Body of pancreas (tissue), 4 donors: ENCODE results near the gene PTPRN2. TPM values are rescaled to one million over a fixed set of nuclear protein-coding genes. Genes with fewer than 3 reads are reported as not detected.

Experiments used
- ATAC-seq: fragments of 150-250 bp; one replicate; pipeline ENCODE4 v1.9.1; 2016
- DNase-seq, 4 donors: peaks; one replicate each; pipeline ENCODE4 v3.0.0-alpha.2; 2019
- H3K27ac ChIP-seq, 4 donors: fragments of 200-600 bp; sonication (generic); 1 replicate in 3 of 4; 2 replicates in 1 of 4; pipeline versions ENCODE4 v1.5.1 to v1.6.1; 2016 to 2019; ENCODE audit warnings: mild to moderate bottlenecking in 1 of 4, mixed read lengths in 1 of 4, moderate library complexity in 1 of 4
- H3K27me3 ChIP-seq, 2 donors: fragments of 200-600 bp; sonication (generic); one replicate each; pipeline ENCODE4 v1.6.0; 2016; ENCODE audit warnings: mild to moderate bottlenecking in 1 of 2
- H3K36me3 ChIP-seq, 2 donors: fragments of 200-600 bp; sonication (generic); replicated peaks in 1 of 2; 2 replicates each; pipeline ENCODE4 v1.5.1; 2016; ENCODE audit warnings: low read depth in 2 of 2; ENCODE audit not compliant: insufficient read depth in 1 of 2
- H3K4me1 ChIP-seq: fragments of 200-600 bp; sonication (generic); one replicate; pipeline ENCODE4 v1.6.0; 2016
- H3K4me3 ChIP-seq, 2 donors: fragments of 200-600 bp; sonication (generic); 1 replicate in 1 of 2; 2 replicates in 1 of 2; pipeline ENCODE4 v1.5.1; 2016 to 2019
- H3K9me3 ChIP-seq, 3 donors: fragments of 200-600 bp; sonication (generic); 1 replicate in 2 of 3; 2 replicates in 1 of 3; pipeline ENCODE4 v1.5.1; 2016
- CTCF ChIP-seq, 7 experiments: fragments of 450-650 bp in 4 of 7; fragments of 200-600 bp in 3 of 7; sonication (generic) in 3 of 7; IDR thresholded peaks; one replicate each; pipeline ENCODE4 v1.5.1; 2016 to 2019; ENCODE audit warnings: antibody characterized with exemption in 7 of 7
- POLR2A ChIP-seq, 3 donors: fragments of 450-650 bp; IDR thresholded peaks; one replicate each; pipeline ENCODE4 v1.6.1; 2016; ENCODE audit warnings: antibody characterized with exemption in 3 of 3, mild to moderate bottlenecking in 2 of 3
- WGBS, 2 donors: methylation state at CpG; one replicate each; pipeline ENCODE4 v1.1.5; 2017; 5-methylcytosine and 5-hydroxymethylcytosine counted together
- intact Hi-C: fragments of 100-400 bp; cut with DNase I; formaldehyde crosslinking; loops from one replicate; pipeline ENCODE4 v1.15.1; 2023
- total RNA-seq, 2 donors: library from RNA; depleted of rRNA; stranded (reverse); fragments of >200 nt; gene quantifications; one replicate each; pipeline ENCODE4 v1.1.0, GENCODE V29; 2016

The PTPRN2 gene
- total RNA-seq, 2 donors from 2014 or later = 31.6 to 76.1 TPM

DNA sequence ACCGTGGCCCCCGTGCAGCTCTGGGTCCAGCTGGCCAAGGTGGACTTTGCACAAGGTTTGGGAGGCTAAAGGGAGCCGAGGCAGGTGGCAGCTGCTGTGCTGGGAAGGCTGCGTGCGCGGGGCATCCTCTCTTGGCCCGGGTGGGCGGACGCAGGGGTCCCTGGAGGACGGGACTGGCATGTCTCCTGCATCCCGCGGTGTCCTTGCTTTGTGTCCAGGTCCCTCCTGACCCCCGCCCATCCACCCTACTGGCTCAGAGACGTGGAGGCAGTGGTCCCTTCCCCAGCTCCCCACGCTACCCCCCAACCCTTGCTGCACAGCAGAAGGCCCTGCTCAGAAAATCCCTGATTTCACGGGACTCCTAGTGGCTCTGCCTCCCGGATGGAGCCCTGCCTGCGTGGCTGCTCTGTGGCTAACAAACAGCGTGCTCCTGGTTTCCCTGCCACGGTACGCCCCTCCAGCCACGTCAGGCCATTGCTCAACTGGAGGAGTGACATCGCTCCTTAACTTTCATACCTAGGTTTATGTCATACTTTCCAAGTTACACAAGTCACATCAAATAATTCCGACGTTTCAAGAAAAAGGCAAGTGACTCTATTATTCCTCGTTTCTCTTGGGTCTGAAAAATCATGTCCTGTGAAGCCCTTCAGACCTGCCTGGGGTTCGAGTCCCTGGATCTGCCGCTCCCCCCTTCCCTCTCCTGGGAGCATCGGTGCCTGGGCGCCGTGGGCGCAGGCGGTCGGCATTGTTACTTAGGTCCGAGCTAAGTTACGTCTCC is 829.0 kb downstream of the PTPRN2 start:
- WGBS, 2 donors = 90 to 91% methylated on average over 20 to 32 of the region's 36 CpGs
- Histone ChIP-seq H3K9me3 (no peaks in the 10 kb centered on the region), H3K4me1 (no peaks in the 10 kb centered on the region), H3K27ac (no peak overlapping the region), H3K36me3 (no peaks in the 10 kb centered on the region), H3K27me3 (no peaks in the 10 kb centered on the region), H3K4me3 (no peak overlapping the region)
- no peak for ATAC-seq
- no peak for TF ChIP-seq CTCF (IDR thresholded peaks at IDR 0.05)
- TF ChIP-seq POLR2A (IDR thresholded peaks at IDR 0.05) = no peak
- intact Hi-C loops = no loop called here
- DNase-seq = no peak

DNA sequence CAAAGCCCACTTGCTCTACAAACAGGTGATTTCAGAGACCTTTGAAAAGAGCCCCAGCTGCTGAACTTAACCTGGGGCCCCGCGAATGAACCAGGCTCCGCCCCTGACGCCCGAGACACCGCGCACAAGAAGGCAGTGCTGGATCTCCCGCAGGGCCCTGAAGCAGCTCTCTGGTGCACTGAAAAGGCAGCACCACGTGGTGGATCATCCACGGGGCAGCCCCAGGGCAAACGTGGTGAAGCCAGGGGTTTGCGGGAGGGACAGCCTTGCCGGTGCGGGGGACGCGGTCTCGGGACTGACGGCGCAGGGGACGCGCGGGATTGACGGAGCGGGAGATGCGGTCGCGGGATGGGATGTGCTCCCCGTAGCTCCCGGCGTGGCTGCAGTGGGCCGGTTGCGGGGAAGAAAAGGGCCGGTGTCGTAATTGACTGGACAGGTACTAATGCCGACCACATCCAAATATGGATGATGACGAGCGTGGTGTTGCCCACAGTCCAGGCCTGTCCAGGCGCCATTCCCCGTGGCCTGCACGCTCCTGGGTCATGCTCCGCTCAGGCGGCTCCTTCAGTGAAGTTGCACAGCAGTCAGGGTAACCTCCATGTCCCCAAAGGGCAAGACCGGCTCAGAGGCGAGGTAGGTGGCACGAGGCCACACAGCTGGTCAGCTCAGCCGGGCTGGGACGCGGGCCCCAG is 829.7 kb downstream of the PTPRN2 start:
- intact Hi-C loops = no loop called here
- Histone ChIP-seq H3K27me3 (no peaks in the 10 kb centered on the region), H3K27ac (no peak overlapping the region), H3K9me3 (no peaks in the 10 kb centered on the region), H3K36me3 (no peaks in the 10 kb centered on the region), H3K4me3 (no peak overlapping the region), H3K4me1 (no peaks in the 10 kb centered on the region)
- TF ChIP-seq CTCF (IDR thresholded peaks at IDR 0.05) (no peak), POLR2A (IDR thresholded peaks at IDR 0.05) (no peak)
- no peak for ATAC-seq
- 88 to 92% methylated on average over 34 to 48 of the region's 48 CpGs for WGBS, 2 donors
- no peak for DNase-seq

GRCh38 chr7:157757211-157757610 is 830.4 kb downstream of the PTPRN2 start:
- Histone ChIP-seq H3K27ac (no peak overlapping the region), H3K36me3 (no peaks in the 10 kb centered on the region), H3K27me3 (no peaks in the 10 kb centered on the region), H3K4me1 (no peaks in the 10 kb centered on the region), H3K4me3 (no peak overlapping the region), H3K9me3 (no peaks in the 10 kb centered on the region)
- ATAC-seq = no peak
- TF ChIP-seq POLR2A (IDR thresholded peaks at IDR 0.05) (no peak), CTCF (IDR thresholded peaks at IDR 0.05) (no peak)
- 89 to 92% methylated on average over 10 to 14 of the region's 21 CpGs for WGBS, 2 donors
- DNase-seq = peak in 1 of 4 donors; percentile 6
- intact Hi-C loops = no loop called here

DNA sequence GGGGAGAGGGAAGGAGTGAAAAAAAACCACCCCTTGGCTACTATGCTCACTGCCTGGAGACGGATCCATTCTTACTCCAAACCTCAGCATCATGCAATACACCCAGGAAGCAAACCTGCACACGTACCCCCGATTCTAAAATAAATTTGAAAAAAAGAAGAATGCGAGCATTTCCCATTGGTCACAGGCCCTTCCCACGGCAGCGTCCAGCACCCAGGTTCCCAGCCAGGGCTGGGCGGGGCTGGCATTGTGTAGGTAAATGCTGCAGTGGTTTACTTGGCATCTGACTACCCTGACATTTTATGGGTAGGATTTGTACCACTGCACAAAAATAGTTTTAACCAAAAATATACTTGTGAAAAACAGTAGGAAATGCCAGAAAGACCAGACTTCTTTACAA is 831.9 kb downstream of the PTPRN2 start:
- WGBS, 2 donors = 82 to 88% methylated on average over 7 of the region's 7 CpGs

More for the DNA sequence above, 831.9 kb downstream of the PTPRN2 start:
- no peak for DNase-seq
- no peak overlapping the region for H3K27ac ChIP-seq
- ATAC-seq = no peak
- no peak overlapping the region for H3K4me3 ChIP-seq
- no peaks in the 10 kb centered on the region for H3K27me3 ChIP-seq
- no peaks in the 10 kb centered on the region for H3K4me1 ChIP-seq
- H3K36me3 ChIP-seq = no peaks in the 10 kb centered on the region
- H3K9me3 ChIP-seq = no peaks in the 10 kb centered on the region
- TF ChIP-seq CTCF (IDR thresholded peaks at IDR 0.05) = no peak
- TF ChIP-seq POLR2A (IDR thresholded peaks at IDR 0.05) = no peak
- intact Hi-C loops = no loop called here
